Parathyroid adenoma (tissue), 2 donors: ENCODE measurements around the gene EXTL1.

Source experiments
- H2AFZ ChIP-seq: fragments of 300-600 bp; sonication (generic); one replicate; pipeline ENCODE4 v1.7.0; 2017; ENCODE audit warnings: antibody characterized with exemption, mild to moderate bottlenecking
- H3K27ac ChIP-seq: fragments of 300-600 bp; sonication (generic); one replicate; pipeline ENCODE4 v1.7.0; 2017
- H3K27me3 ChIP-seq: fragments of 300-600 bp; sonication (generic); one replicate; pipeline ENCODE4 v1.7.0; 2017; ENCODE audit warnings: low read length; ENCODE audit not compliant: control insufficient read depth, insufficient read depth
- H3K36me3 ChIP-seq: fragments of 300-600 bp; sonication (generic); one replicate; pipeline ENCODE4 v1.7.0; 2017; ENCODE audit warnings: low read length; ENCODE audit not compliant: control insufficient read depth, insufficient read depth
- H3K4me1 ChIP-seq: fragments of 300-600 bp; sonication (generic); one replicate; pipeline ENCODE4 v1.7.0; 2017; ENCODE audit warnings: control low read depth
- H3K4me2 ChIP-seq: fragments of 300-600 bp; sonication (generic); one replicate; pipeline ENCODE4 v1.7.0; 2017; ENCODE audit warnings: low read length
- H3K4me3 ChIP-seq: fragments of 300-600 bp; sonication (generic); one replicate; pipeline ENCODE4 v1.7.0; 2017; ENCODE audit warnings: low read depth, low read length
- H3K79me2 ChIP-seq: fragments of 300-600 bp; sonication (generic); one replicate; pipeline ENCODE4 v1.7.0; 2017; ENCODE audit warnings: control low read depth
- H3K9ac ChIP-seq: fragments of 300-600 bp; sonication (generic); one replicate; pipeline ENCODE4 v1.7.0; 2017; ENCODE audit warnings: mild to moderate bottlenecking
- H3K9me3 ChIP-seq: fragments of 300-600 bp; sonication (generic); one replicate; pipeline ENCODE4 v1.7.0; 2017; ENCODE audit warnings: low read length; ENCODE audit not compliant: control insufficient read depth
- CTCF ChIP-seq: fragments of 300-600 bp; sonication (generic); IDR thresholded peaks from one replicate; pipeline ENCODE4 v1.7.0; 2017; ENCODE audit warnings: antibody characterized with exemption, mild to moderate bottlenecking
- donor health status: primary hyperparathyroidism.

EXTL1 gene

GRCh38 chr1:26058052-26058595 lies 36.5 kb downstream of the EXTL1 start:
- H3K9ac ChIP-seq, result no peak overlapping the region
- no peaks in the 10 kb centered on the region for H3K36me3 ChIP-seq
- H3K9me3 ChIP-seq, result no peaks in the 10 kb centered on the region
- no peak for TF ChIP-seq CTCF
- H3K79me2 ChIP-seq, result no peaks in the 10 kb centered on the region
- H3K27me3 ChIP-seq, result no peaks in the 10 kb centered on the region
- no peak overlapping the region for H3K27ac ChIP-seq
- no peaks in the 10 kb centered on the region for H3K4me1 ChIP-seq
- H3K4me3 ChIP-seq, result no peak overlapping the region
- no peak overlapping the region for H3K4me2 ChIP-seq
- no peak overlapping the region for H2AFZ ChIP-seq

GRCh38 chr1:26059906-26060305 lies 38.3 kb downstream of the EXTL1 start:
- no peak for TF ChIP-seq CTCF
- Histone ChIP-seq H3K4me3 (no peak overlapping the region), H3K79me2 (no peaks in the 10 kb centered on the region), H3K4me1 (no peaks in the 10 kb centered on the region), H3K27me3 (no peaks in the 10 kb centered on the region), H2AFZ (no peak overlapping the region), H3K27ac (no peak overlapping the region), H3K9ac (no peak overlapping the region), H3K4me2 (no peak overlapping the region), H3K36me3 (no peaks in the 10 kb centered on the region), H3K9me3 (no peaks in the 10 kb centered on the region)

GRCh38 chr1:26060832-26061574 lies 39.4 kb downstream of the EXTL1 start:
- no peaks in the 10 kb centered on the region for H3K36me3 ChIP-seq
- no peak overlapping the region for H3K9ac ChIP-seq
- H3K79me2 ChIP-seq, result no peaks in the 10 kb centered on the region
- H3K9me3 ChIP-seq, result no peaks in the 10 kb centered on the region
- H3K4me1 ChIP-seq, result no peaks in the 10 kb centered on the region
- no peaks in the 10 kb centered on the region for H3K27me3 ChIP-seq
- H3K27ac ChIP-seq, result no peak overlapping the region
- H3K4me2 ChIP-seq, result no peak overlapping the region
- no peak overlapping the region for H2AFZ ChIP-seq
- TF ChIP-seq CTCF, result no peak
- no peak overlapping the region for H3K4me3 ChIP-seq

GRCh38 chr1:26064553-26064952 lies 43.0 kb downstream of the EXTL1 start:
- H3K36me3 ChIP-seq, result no peaks in the 10 kb centered on the region
- no peaks in the 10 kb centered on the region for H3K4me1 ChIP-seq
- no peak overlapping the region for H3K27ac ChIP-seq
- no peak for TF ChIP-seq CTCF
- no peaks in the 10 kb centered on the region for H3K27me3 ChIP-seq
- H3K4me2 ChIP-seq, result no peak overlapping the region
- no peak overlapping the region for H3K9ac ChIP-seq
- no peak overlapping the region for H3K4me3 ChIP-seq
- no peaks in the 10 kb centered on the region for H3K79me2 ChIP-seq
- no peak overlapping the region for H2AFZ ChIP-seq
- no peaks in the 10 kb centered on the region for H3K9me3 ChIP-seq

GRCh38 chr1:26066160-26066559 lies 44.6 kb downstream of the EXTL1 start:
- Histone ChIP-seq H3K36me3 (no peaks in the 10 kb centered on the region), H3K79me2 (no peaks in the 10 kb centered on the region), H3K27ac (no peak overlapping the region), H3K4me1 (no peaks in the 10 kb centered on the region), H3K27me3 (no peaks in the 10 kb centered on the region), H2AFZ (no peak overlapping the region), H3K4me3 (no peak overlapping the region), H3K9me3 (no peaks in the 10 kb centered on the region), H3K4me2 (no peak overlapping the region), H3K9ac (no peak overlapping the region)
- no peak for TF ChIP-seq CTCF
